Prostate gland (tissue), 2 donors: ENCODE measurements around the gene PPARA. TPM values are rescaled to one million over a fixed set of nuclear protein-coding genes. Genes with fewer than 3 reads are reported as not detected.

ENCODE experiments used
- DNase-seq: peaks from one replicate; pipeline ENCODE4 v3.0.0-alpha.2; 2019; ENCODE audit warnings: low spot score
- H3K27ac ChIP-seq, 2 donors: fragments of 200-600 bp; sonication (generic); 2 replicates each; pipeline ENCODE4 v1.5.1; 2017 to 2019
- H3K27me3 ChIP-seq: fragments of 200-600 bp; sonication (generic); replicated peaks from 2 replicates; pipeline ENCODE4 v1.5.1; 2019; ENCODE audit not compliant: insufficient read depth
- H3K36me3 ChIP-seq, 2 donors: fragments of 200-600 bp; sonication (generic); 1 replicate in 1 of 2; 2 replicates in 1 of 2; pipeline versions ENCODE4 v1.5.1 to v1.8.1; 2017 to 2019
- H3K4me1 ChIP-seq: fragments of 200-600 bp; sonication (generic); replicated peaks from 2 replicates; pipeline ENCODE4 v1.5.1; 2019
- H3K4me3 ChIP-seq, 2 donors: fragments of 200-600 bp; sonication (generic); 2 replicates each; pipeline ENCODE4 v1.5.1; 2017 to 2019
- H3K9me3 ChIP-seq: fragments of 200-600 bp; sonication (generic); 2 replicates; pipeline ENCODE4 v1.5.1; 2017
- POLR2A ChIP-seq: fragments of 450-650 bp; IDR thresholded peaks from one replicate; pipeline ENCODE4 v1.6.1; 2016; ENCODE audit warnings: antibody characterized with exemption, mild to moderate bottlenecking
- POLR2AphosphoS5 ChIP-seq: sonication (generic); formaldehyde crosslinking; IDR thresholded peaks from one replicate; pipeline ENCODE4 v1.6.1; 2017; ENCODE audit warnings: antibody characterized with exemption
- WGBS: methylation state at CpG from one replicate; pipeline ENCODE4 v1.1.5; 2018; 5-methylcytosine and 5-hydroxymethylcytosine counted together
- intact Hi-C: fragments of 100-400 bp; cut with DNase I; formaldehyde crosslinking; loops from one replicate; pipeline ENCODE4 v1.14.2; 2022
- total RNA-seq, 2 donors: library from RNA; depleted of rRNA; stranded (reverse); fragments of >200 nt; gene quantifications; one replicate each; pipeline ENCODE4 v1.1.0, GENCODE V29; 2016
- TF ChIP-seq, protein P1 (sequence below), 4 experiments: fragments of 200-600 bp in 2 of 4; fragments of 450-650 bp in 2 of 4; sonication (generic) in 2 of 4; IDR thresholded peaks; 1 replicate in 3 of 4; 2 replicates in 1 of 4; pipeline ENCODE4 v1.5.1; 2016 to 2019; ENCODE audit warnings: antibody characterized with exemption in 4 of 4, mild to moderate bottlenecking in 2 of 4, moderate library complexity in 2 of 4

The PPARA gene
- total RNA-seq, 2 donors from 2014 or later: 21.2 to 27.3 TPM

DNA sequence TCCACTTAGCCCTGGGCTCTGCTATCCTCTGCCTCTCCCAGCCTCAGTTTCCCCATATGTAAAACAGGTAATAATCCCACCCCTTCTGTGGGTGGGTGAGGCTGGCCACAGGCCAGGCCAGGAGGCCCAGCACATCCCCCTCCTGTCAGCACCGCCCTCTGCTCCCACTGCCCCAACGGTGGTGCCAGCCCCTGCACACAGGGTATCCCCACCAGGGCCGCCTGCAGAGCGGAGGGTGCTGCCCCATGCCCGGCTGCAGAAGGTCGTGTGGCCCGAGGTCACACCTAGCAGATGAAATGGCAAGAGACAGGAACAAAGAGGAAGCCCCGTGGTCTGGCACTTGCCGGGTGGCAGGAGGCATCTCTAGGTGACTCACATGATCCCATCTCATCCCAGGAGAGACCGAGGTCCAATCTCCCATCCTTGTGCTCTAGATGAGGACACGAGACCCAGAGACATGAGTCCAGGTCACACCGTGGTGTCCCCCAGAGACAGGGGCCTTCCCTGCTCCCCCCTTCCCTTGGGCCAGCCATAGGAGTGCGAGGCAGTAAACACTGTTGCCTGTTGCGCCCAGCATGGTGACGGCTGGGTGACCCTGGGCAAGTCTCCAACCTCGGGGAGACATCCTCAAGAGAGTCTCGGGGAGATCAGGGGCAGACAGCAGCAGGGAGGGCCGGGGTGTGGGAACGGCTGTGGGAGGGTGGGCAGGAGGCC, 27.2 kb upstream of the PPARA start:
- peaks cover 6% of the 10 kb centered on the region for H3K4me1 ChIP-seq
- no peaks in the 10 kb centered on the region for H3K27me3 ChIP-seq
- intact Hi-C loops: loop anchor here (5.0 kb wide), 1 partner anchor 174 kb away; the partner anchor contains the start of gene GTSE1
- DNase-seq: no peak
- TF ChIP-seq, protein P1, sequence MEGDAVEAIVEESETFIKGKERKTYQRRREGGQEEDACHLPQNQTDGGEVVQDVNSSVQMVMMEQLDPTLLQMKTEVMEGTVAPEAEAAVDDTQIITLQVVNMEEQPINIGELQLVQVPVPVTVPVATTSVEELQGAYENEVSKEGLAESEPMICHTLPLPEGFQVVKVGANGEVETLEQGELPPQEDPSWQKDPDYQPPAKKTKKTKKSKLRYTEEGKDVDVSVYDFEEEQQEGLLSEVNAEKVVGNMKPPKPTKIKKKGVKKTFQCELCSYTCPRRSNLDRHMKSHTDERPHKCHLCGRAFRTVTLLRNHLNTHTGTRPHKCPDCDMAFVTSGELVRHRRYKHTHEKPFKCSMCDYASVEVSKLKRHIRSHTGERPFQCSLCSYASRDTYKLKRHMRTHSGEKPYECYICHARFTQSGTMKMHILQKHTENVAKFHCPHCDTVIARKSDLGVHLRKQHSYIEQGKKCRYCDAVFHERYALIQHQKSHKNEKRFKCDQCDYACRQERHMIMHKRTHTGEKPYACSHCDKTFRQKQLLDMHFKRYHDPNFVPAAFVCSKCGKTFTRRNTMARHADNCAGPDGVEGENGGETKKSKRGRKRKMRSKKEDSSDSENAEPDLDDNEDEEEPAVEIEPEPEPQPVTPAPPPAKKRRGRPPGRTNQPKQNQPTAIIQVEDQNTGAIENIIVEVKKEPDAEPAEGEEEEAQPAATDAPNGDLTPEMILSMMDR (IDR thresholded peaks at IDR 0.05): no peak
- TF ChIP-seq POLR2AphosphoS5 (no peak), POLR2A (no peak)
- WGBS: 79% methylated on average over 19 of the region's 19 CpGs
- no peaks in the 10 kb centered on the region for H3K36me3 ChIP-seq
- no peak overlapping the region for H3K27ac ChIP-seq
- H3K9me3 ChIP-seq: no peaks in the 10 kb centered on the region
- H3K4me3 ChIP-seq: no peak overlapping the region

DNA sequence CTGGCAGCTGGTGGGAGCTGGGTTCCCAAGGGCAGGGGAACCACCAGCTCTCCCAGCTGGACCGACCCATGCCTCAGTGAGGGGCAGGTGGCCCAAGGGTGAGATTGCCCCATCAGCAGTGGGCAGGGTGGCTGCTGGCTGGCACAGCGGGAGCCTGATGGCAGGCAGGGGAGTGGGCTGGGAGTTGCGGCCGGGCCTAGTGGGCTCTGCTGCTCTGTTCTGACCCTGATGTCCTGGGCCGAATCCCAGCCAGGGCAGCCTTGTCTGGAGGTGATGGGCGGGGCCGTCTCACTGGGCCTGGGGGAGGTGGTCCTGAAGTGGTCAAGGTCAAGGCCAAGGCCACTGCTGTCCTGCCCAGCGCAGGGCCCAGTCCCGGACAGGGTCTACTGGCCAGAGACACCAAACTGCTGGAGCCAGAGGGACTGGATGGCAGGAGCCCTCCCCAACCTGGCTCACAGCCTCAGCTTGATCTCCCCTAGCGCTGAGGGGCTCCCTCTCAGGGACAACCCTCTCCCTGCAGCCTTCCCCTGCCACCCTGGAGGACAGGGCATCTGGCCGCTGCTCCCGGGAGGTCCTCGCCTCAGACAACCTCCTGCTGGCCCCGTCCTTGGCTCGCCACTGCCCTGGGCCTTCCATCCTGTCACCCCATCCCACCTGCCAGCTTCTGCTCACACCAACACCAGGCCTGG, 26.5 kb upstream of the PPARA start:
- Histone ChIP-seq H3K27ac (no peak overlapping the region), H3K36me3 (no peaks in the 10 kb centered on the region), H3K4me3 (no peak overlapping the region), H3K27me3 (no peaks in the 10 kb centered on the region), H3K4me1 (peaks cover 6% of the 10 kb centered on the region), H3K9me3 (no peaks in the 10 kb centered on the region)
- TF ChIP-seq, protein P1 (IDR thresholded peaks at IDR 0.05): no peak
- no peak for TF ChIP-seq POLR2AphosphoS5
- TF ChIP-seq POLR2A: no peak
- WGBS: 95% methylated on average over 14 of the region's 15 CpGs
- no peak for DNase-seq
- intact Hi-C loops: loop anchor here (1.0 to 5.0 kb wide), 2 partner anchors 173 to 190 kb away; partner anchors contain the start of gene GTSE1

DNA sequence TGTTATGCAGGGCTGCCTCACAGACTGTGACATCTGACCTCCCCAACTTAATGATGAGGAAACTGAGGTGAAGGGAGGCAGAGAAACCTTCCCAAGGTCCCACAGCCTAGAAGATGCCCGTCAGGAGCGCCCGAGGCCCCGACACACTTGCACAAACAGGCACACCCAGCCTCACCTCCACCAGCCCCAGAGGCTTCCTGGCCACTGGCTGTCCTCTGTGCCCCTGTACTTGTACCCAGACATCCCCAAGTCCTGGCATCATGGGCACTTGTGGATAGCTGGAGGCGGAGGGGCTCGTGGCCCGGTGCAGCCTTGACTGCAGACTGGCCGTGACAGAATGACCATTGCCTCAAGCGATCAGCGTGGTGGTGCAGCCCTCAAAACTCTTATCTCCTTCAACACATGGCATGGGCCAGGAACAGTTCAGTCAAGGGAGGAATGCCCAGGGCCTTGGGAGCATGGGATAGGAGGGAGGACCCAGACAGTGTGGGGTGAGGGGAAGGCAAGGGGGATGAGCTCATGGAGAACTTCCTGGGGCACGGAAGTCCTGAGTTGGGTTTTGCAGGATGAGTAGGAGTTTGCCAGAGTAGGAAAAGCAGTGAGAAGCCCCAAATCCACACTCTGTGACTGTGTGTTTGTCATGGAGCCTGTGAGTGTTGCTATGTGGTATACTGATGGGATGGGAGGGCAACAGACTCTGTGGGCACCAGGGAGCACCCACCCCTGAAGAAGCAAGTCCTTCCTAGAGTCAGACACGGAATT, 25.8 kb upstream of the PPARA start:
- no peak overlapping the region for H3K4me3 ChIP-seq
- H3K4me1 ChIP-seq: peaks cover 6% of the 10 kb centered on the region
- TF ChIP-seq POLR2AphosphoS5 (no peak), POLR2A (no peak)
- TF ChIP-seq, protein P1 (IDR thresholded peaks at IDR 0.05): no peak
- H3K9me3 ChIP-seq: no peaks in the 10 kb centered on the region
- H3K36me3 ChIP-seq: no peaks in the 10 kb centered on the region
- H3K27ac ChIP-seq: no peak overlapping the region
- DNase-seq: no peak
- WGBS: 95% methylated on average over 12 of the region's 12 CpGs
- H3K27me3 ChIP-seq: no peaks in the 10 kb centered on the region
- intact Hi-C loops: loop anchor here (1.0 to 5.0 kb wide), 2 partner anchors 173 to 190 kb away; partner anchors contain the start of gene GTSE1

DNA sequence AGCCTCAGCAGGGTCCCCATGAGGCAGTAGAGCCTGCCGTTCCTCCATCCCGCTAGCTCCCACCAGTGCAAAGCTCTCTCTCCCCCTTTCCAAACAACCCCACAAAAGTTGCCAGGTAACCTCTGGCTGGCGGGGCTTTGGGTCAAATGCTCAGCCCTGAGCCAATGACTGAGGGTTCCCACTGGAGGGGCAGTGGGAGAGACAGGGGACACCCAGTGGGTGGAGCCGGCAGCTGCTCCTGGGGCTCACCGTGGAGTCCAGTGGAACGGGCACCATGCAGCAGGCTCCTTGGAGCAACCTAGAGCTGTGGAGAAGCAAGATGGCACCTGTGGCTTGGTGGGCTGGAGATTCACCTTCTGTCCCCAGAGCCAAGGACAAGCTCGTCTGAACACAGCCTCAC, 25.0 kb upstream of the PPARA start:
- DNase-seq: no peak
- no peaks in the 10 kb centered on the region for H3K9me3 ChIP-seq
- peaks cover 2% of the 10 kb centered on the region for H3K4me1 ChIP-seq
- intact Hi-C loops: no loop called here
- no peak overlapping the region for H3K27ac ChIP-seq
- no peak overlapping the region for H3K4me3 ChIP-seq
- no peaks in the 10 kb centered on the region for H3K36me3 ChIP-seq
- H3K27me3 ChIP-seq: no peaks in the 10 kb centered on the region
- WGBS: 80% methylated on average over 7 of the region's 7 CpGs
- TF ChIP-seq POLR2AphosphoS5: no peak
- TF ChIP-seq, protein P1 (IDR thresholded peaks at IDR 0.05): no peak
- no peak for TF ChIP-seq POLR2A
